GM18526 (cell line): ENCODE measurements around the gene ARCN1.

Source experiments
- POLR2A ChIP-seq: IDR thresholded peaks from 3 replicates; pipeline ENCODE4 v1.6.1; 2011; ENCODE audit not compliant: insufficient read length; ENCODE audit errors: extremely low read depth

Gene ARCN1

DNA sequence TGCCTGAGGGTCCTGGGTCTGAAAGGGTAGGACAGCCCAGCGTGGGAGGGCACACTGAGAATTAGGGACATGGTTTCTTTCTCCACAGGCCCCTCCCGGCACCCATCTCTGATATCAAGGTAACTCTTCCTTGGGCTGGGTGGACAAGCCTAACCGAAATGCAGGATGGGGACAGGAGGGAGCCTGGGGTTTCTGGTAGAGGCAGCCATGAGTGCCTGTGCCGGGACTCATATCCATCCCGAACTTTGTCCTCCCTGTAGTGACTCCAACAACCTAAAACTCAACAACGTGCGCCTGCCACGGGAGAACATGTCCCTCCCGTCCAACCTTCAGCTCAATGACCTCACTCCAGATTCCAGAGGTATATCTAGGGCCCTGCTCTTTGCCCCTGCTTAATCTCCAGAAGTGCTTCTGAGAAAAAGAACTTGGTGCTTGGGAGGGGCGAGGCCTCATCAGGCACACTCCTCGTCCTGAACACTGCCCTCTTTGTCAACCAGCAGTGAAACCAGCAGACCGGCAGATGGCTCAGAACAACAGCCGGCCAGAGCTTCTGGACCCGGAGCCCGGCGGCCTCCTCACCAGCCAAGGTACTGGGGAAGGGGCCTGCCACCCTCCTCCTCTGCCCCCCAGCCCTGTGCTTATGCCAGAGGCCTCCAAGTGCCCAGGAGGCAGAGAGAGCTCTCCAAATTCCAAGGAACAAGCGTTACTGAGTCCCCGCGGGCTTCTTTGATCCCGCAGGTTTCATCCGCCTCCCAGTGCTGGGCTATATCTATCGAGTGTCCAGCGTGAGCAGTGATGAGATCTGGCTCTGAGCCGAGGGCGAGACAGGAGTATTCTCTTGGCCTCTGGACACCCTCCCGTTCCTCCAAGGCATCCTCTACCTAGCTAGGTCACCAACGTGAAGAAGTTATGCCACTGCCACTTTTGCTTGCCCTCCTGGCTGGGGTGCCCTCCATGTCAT is 38.2 kb upstream of the ARCN1 start:
- TF ChIP-seq POLR2A: no peak

DNA sequence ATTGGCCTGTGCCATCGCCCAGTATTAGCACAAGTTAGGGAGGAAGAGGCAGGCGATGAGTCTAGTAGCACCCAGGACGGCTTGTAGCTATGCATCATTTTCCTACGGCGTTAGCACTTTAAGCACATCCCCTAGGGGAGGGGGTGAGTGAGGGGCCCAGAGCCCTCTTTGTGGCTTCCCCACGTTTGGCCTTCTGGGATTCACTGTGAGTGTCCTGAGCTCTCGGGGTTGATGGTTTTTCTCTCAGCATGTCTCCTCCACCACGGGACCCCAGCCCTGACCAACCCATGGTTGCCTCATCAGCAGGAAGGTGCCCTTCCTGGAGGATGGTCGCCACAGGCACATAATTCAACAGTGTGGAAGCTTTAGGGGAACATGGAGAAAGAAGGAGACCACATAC is 36.9 kb upstream of the ARCN1 start:
- no peak for TF ChIP-seq POLR2A

DNA sequence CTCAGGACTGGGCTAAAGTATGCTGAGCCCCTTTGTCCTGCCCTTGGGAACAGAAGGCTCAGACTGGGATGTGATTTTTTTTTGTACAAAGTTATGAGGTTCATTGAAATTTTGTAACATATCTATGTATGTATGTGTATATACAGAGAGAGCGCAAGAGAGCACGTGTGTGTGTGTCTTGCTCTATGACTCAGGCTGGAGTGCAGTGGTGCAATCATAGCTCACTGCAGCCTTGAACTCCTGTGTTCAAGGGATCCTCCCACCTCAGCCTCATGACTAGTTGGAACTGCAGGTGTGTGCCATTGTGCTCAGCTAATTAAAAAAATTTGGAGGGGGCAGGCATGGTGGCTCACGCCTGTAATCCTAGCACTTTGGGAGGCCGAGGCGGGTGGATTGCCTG is 35.5 kb upstream of the ARCN1 start:
- no peak for TF ChIP-seq POLR2A

DNA sequence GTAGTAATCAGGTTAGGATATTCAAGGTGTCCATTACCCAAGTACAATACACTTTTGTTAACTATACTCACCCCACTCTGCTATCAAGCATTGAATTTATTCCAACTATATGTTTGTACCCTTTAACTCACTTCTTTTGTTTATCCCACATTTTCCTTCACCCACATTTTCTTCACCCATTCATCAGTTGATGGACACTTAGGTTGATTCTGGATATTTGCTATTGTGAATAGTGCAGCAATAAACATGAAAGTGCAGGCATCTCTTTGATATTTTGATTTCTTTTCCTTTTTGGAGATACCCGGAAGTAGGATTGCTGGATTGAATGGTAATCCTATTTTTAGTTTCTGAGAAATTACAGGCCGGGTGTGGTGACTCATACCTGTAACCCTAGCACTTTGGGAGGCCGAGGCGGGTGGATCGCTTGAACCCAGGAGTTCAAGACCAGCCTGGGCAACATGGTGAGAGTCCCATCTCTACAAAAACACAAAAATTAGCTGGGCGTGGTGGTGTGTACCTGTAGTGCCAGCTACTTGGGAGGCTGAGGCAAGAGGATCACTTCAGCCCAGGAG is 34.7 kb upstream of the ARCN1 start:
- TF ChIP-seq POLR2A: no peak

DNA sequence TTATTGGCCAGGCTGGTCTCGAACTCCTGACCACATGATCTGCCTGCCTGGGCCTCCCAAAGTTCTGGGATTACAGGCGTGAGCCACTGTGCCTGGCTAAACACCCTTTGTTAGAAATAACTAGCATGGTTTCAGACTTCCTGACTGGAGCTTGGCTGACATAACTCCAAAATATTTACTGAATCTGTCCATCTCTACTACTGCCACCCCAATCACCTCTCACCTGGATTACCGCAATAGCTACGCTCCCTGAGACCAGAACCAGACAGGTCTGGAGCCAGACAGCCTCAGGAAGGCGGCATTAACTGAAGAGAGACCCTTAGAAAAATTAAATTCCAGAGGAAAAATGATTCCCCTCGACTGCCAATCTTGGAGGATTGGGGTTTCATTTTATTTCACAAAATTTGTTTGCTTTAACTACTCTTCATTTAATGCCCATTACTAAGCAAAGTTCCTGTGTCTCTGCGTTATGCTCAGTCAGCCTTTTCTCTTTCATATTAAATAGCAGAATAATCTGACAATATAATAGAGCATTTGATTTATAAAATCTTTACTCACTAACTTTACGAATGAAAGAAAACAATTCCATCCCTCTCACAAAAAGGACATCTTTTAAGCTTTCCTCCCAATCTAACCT is 28.1 kb upstream of the ARCN1 start:
- no peak for TF ChIP-seq POLR2A

DNA sequence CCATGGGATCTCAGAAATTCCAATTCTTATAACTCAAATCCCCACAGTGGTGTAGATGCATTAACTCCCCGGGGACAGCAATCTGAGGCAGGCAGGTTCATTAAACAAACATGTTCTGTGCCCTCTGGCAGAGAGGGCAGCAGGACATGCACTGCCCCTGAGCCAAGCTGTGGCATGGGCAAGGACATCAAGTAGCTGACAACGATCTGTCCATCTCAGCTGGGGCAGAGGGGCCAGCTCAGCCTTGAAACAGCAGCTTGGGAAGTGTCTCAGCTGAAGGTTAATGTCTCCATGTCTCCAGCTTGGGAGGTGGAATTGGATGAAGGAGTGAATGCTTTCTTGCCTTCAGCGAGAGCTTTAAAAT is 27.6 kb upstream of the ARCN1 start:
- TF ChIP-seq POLR2A: no peak

DNA sequence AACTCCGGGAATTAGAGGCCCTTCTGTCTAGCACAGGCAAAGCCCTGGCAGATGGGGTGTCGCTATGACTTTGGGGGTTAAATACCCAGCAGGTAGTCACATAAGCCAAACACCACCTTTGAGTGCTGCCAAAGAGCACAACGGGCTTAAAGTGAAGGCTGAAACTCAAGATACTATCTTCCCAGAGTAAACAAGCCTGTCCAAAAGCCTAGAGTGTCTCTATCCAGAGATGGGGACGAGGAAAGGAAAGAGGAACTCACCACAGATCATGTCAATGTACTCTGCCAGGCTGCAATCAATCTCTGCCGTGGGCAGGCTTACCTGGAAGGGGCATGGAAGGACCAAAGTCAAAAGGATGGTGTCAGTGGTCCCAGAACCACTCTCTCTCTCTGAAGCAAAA is 26.7 kb upstream of the ARCN1 start:
- TF ChIP-seq POLR2A: no peak

DNA sequence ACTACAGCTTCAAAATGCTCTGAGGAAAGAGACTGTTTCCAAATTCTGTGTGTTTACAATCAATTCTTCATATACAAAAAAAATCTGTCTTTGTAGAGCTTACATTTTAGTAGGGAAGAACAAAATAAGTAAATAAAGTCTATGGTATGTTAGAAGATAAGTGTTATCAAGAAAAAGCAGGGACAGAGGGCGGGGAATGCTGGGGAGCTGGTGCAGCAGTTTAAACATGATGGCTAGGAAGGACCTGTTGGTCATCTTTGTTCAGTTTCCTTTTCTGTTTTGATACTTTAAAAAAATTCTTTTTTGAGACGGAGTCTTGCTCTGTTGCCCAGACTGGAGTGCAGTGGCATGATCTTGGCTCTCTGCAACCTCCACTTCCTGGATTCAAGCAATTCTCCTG is 25.1 kb upstream of the ARCN1 start:
- TF ChIP-seq POLR2A: no peak

DNA sequence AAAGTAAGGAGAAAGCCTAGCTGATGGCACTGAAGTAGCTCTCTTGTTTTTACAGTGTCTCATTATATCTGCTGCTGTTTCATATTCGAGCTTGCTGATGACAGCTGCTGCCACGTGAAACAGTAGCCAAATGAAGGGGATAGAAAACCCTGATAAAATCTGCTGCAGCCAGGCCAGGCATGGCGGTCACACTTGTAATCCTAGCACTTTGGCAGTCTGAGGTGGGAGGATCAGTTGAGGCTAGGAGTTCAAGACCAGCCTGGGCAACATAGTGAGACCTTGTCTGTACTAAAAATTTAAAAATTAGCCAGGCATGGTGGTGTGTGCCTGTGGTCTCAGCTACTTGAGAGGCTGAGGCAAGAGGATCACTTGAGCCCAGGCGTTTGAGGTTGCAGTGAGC is 19.9 kb upstream of the ARCN1 start:
- TF ChIP-seq POLR2A: no peak

DNA sequence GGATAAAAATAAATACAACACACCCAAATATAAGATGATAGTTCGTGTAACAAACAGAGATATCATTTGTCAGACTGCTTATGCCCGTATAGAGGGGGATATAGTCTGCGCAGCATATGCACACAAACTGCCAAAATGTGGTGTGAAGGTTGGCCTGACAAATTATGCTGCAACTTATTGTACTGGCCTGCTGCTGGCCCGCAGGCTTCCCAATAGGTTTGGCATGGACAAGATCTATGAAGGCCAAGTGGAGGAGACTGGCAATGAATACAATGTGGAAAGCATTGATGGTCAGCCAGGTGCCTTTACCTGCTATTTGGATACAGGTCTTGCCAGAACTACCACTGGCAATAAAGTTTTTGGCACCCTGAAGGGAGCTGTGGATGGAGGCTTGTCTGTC is 11.4 kb upstream of the ARCN1 start:
- no peak for TF ChIP-seq POLR2A

DNA sequence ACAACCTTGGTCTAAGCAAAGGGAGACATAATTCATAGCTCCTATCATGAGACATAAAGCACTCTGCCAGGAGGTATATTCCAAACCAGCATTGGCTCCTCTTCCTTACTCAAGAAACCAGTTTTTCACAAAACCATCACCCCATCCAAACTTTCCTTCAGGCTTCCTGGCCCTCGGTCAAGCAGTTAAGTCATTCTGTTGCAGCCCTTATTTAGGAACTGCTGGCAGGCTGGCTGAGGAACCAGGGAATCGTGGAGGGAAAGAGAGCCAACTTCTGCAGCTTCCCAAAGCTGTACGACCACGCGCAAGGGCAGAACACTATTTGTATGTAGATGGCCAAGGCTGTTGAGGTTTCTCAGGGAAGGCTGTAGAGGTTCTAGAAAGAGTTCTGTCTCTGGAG is 7.2 kb upstream of the ARCN1 start:
- no peak for TF ChIP-seq POLR2A

DNA sequence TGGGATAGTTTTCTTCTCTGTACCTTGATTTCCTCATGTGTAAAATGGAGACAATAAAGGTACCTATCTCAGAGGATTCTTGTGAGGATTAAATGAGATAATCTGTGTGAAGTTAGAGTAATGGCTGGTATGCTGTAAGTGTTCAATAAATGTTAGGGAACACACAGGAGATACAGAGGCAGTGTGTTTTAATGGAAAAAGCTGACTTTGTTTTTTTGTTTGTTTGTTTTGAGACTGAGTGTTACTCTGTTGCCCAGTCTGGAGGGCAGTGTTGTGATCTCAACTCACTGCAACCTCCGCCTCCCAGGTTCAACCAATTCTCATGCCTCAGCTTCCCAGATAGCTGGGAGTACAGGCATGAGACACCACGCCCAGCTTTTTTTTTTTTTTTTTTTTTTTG is 2.5 kb upstream of the ARCN1 start:
- TF ChIP-seq POLR2A: no peak

DNA sequence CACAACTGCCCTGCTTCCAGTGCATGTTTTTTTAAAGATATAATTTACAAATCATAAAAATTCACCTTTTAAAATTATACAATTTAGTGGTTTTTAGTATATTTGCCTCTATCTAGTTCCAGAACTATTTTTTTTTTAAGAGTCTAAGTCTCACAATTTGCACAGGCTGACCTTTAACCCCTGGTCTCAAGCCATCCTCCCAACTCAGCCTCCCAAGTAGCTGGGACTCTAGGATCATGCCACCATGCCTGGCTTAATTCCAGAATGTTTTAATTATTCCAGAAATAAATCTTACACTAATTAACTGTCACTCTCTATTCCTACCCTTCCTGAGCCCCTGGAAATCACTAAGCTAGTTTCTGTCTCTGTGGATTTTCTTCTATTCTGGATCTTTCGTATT is 1.4 kb upstream of the ARCN1 start:
- no peak for TF ChIP-seq POLR2A

DNA sequence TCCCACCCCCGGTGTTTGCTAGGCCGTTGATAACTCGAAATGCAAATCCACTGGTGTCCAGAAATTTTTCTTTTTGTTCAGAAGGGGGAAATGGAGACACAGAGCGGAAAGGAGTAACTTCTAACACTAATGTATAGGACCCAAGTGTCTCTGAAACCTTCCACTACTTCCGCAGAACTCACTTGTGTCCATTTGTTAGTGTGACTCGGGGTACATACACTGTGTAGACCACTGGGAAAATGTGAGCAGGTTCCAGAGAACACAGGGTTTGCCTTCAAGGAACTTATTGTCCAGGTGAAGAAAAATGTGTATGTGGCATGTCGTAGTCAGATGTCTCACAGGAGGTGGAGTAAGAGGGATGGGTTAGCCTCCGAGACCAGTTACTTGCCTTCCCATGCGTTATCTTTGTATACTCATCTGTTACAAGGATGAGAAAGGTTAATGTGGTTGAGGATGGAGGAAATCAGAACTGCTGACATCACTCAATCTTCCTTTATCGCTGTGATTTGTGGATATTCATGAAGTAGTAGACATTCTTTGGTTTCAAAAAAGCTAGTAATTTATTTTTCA is 857 bp downstream of the ARCN1 start:
- TF ChIP-seq POLR2A: no peak

DNA sequence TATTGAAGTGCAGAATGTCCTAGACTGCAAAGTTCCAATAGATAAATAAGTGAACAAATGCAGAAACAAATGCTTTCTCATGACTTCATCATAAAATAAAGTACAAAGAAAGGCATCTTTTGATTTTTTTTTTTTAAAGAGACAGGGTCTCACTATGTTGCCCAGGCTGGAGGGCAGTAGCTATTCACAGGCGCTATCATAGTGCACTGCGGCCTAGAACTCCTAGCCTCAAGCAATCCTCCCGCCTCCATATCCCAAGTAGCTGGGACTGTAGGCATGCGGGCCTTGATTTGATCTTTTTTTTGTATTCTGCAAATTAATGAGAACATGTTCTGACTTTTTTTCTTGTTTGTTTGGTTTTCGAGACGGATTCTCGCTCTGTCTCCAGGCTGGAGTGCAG is 2.4 kb downstream of the ARCN1 start:
- no peak for TF ChIP-seq POLR2A

DNA sequence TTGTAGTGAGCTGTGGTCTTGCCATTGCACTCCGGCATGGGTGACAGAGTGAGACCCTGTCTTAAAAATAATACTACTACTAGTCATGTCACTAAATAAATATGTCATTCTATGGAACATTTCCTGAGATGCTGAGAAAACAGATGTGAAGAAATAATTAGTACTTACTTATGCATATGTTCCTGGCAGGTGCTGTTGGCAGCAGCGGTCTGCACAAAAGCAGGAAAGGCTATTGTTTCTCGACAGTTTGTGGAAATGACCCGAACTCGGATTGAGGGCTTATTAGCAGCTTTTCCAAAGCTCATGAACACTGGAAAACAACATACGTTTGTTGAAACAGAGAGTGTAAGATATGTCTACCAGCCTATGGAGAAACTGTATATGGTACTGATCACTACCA is 8.8 kb downstream of the ARCN1 start:
- TF ChIP-seq POLR2A: no peak
